ENCODE results near the gene SSBP4. TPM values are rescaled to one million over a fixed set of nuclear protein-coding genes. Genes with fewer than 3 reads are reported as not detected.

Gene SSBP4
- total RNA-seq, 1 donor from 2014 or later, result 119 TPM

- no peak for DNase-seq (ENCODE audit: low read depth)
- H3K4me3 ChIP-seq (ENCODE audit: low read depth, low read length), result no peak overlapping the region
- no peak for TF ChIP-seq CTCF (conservative IDR thresholded peaks at IDR 0.05; ENCODE audit: low read depth, low read length)
These were observed 20.7 kb downstream of the SSBP4 start for GRCh38 chr19:18439910-18440237.

GRCh38 chr19:18440415-18440877 is 21.2 kb downstream of the SSBP4 start:
- H3K4me3 ChIP-seq (ENCODE audit: low read depth, low read length), result no peak overlapping the region
- TF ChIP-seq CTCF (conservative IDR thresholded peaks at IDR 0.05; ENCODE audit: low read depth, low read length), result peak; percentile 44
- no peak for DNase-seq (ENCODE audit: low read depth)

GRCh38 chr19:18440936-18441803 is 22.0 kb downstream of the SSBP4 start:
- TF ChIP-seq CTCF (conservative IDR thresholded peaks at IDR 0.05; ENCODE audit: low read depth, low read length), result no peak
- no peak overlapping the region for H3K4me3 ChIP-seq (ENCODE audit: low read depth, low read length)
- DNase-seq (ENCODE audit: low read depth), result no peak

- H3K4me3 ChIP-seq (ENCODE audit: low read depth, low read length), result no peak overlapping the region
- no peak for DNase-seq (ENCODE audit: low read depth)
- no peak for TF ChIP-seq CTCF (conservative IDR thresholded peaks at IDR 0.05; ENCODE audit: low read depth, low read length)
These were observed 22.9 kb downstream of the SSBP4 start for GRCh38 chr19:18441804-18442788.

GRCh38 chr19:18442941-18443340 is 23.7 kb downstream of the SSBP4 start:
- no peak for DNase-seq (ENCODE audit: low read depth)
- no peak for TF ChIP-seq CTCF (conservative IDR thresholded peaks at IDR 0.05; ENCODE audit: low read depth, low read length)
- H3K4me3 ChIP-seq (ENCODE audit: low read depth, low read length), result no peak overlapping the region

- H3K4me3 ChIP-seq (ENCODE audit: low read depth, low read length), result no peak overlapping the region
- TF ChIP-seq CTCF (conservative IDR thresholded peaks at IDR 0.05; ENCODE audit: low read depth, low read length), result no peak
- no peak for DNase-seq (ENCODE audit: low read depth)
These were observed 24.2 kb downstream of the SSBP4 start for GRCh38 chr19:18443406-18443805.

All from epithelial cell of proximal tubule (primary cell).